GM23248 (cell line): ENCODE results near the gene KLHL14.

ENCODE experiments used
- EZH2 ChIP-seq: fragments of 200-600 bp; sonication (generic); IDR thresholded peaks from 2 replicates; pipeline ENCODE4 v1.6.1; 2018; ENCODE audit warnings: antibody characterized with exemption, mild to moderate bottlenecking; ENCODE audit not compliant: insufficient read depth, poor library complexity, severe bottlenecking
- EZH2phosphoT487 ChIP-seq: fragments of 200-600 bp; sonication (generic); IDR thresholded peaks from 2 replicates; pipeline ENCODE4 v1.6.1; 2018; ENCODE audit warnings: antibody characterized with exemption, moderate library complexity, mild to moderate bottlenecking, low read depth; ENCODE audit not compliant: insufficient read depth

GRCh38 chr18:32674491-32674890, 98.3 kb downstream of the KLHL14 start:
- TF ChIP-seq EZH2phosphoT487 (no peak), EZH2 (no peak)
